Right lobe of liver (tissue), 4 donors: Measurements from ENCODE around the gene GFPT1.
"Not testable (repeated sequence)": the region's sequence is repeated elsewhere in the genome, so short reads cannot be mapped to it uniquely, and the experiment has no call there.

Experiments
- CTCF ChIP-seq, 4 donors: fragments of 200-600 bp in 3 of 4; fragments of 450-650 bp in 1 of 4; IDR thresholded peaks; one replicate each; pipeline versions ENCODE4 v1.5.1 to v1.8.0; 2016 to 2022; ENCODE audit warnings: antibody characterized with exemption in 4 of 4, mild to moderate bottlenecking in 2 of 4
- POLR2A ChIP-seq: fragments of 450-650 bp; IDR thresholded peaks from one replicate; pipeline ENCODE4 v1.6.1; 2017; ENCODE audit warnings: antibody characterized with exemption, mild to moderate bottlenecking
- donor health status: DM: no; HTN: no; CAD: no.
- donor health status: DM: no; HTN: no; CAD: no.
- donor health status: DM: no; HTN: yes; CAD: no.

GRCh38 chr2:69354976-69355375 is 32.1 kb downstream of the GFPT1 start:
- TF ChIP-seq POLR2A; CTCF (IDR thresholded peaks at IDR 0.05): not testable (repeated sequence)
